Mesothelial cell of epicardium (in vitro differentiated cells): Measurements from ENCODE around the gene TSSK2. TPM values are rescaled to one million over a fixed set of nuclear protein-coding genes. Genes with fewer than 3 reads are reported as not detected.
A peak's percentile ranks its signal among the peaks of the same experiment; 100 is the strongest.

ENCODE experiments used
- DNase-seq, 2 experiments: peaks; one replicate each; pipeline ENCODE4 v3.0.0; 2021; ENCODE audit warnings: low spot score in 2 of 2; ENCODE audit not compliant: unreplicated experiment in 2 of 2
- H3K27ac Mint-ChIP-seq: 2 replicates; pipeline ENCODE4 v1.8.0; 2021; ENCODE audit warnings: mixed read lengths
- H3K27me3 Mint-ChIP-seq: 2 replicates; pipeline ENCODE4 v1.8.0; 2021; ENCODE audit warnings: low read depth, mixed read lengths
- H3K36me3 Mint-ChIP-seq: 2 replicates; pipeline ENCODE4 v1.8.0; 2021; ENCODE audit warnings: mixed read lengths
- H3K4me1 Mint-ChIP-seq: 2 replicates; pipeline ENCODE4 v1.8.0; 2021; ENCODE audit warnings: mixed read lengths
- H3K4me3 Mint-ChIP-seq: 2 replicates; pipeline ENCODE4 v1.8.0; 2021; ENCODE audit warnings: mild to moderate bottlenecking, moderate library complexity, mixed read lengths
- H3K9me3 Mint-ChIP-seq: 2 replicates; pipeline ENCODE4 v1.8.0; 2021; ENCODE audit warnings: mixed read lengths
- CTCF ChIP-seq: fragments of 200-600 bp; sonication (generic); IDR thresholded peaks from one replicate; pipeline ENCODE4 v1.5.0; 2021; ENCODE audit warnings: antibody characterized with exemption; ENCODE audit not compliant: unreplicated experiment
- total RNA-seq: library from RNA; stranded (reverse); gene quantifications from 3 replicates; pipeline ENCODE4 v1.2.1, GENCODE V29; 2021

Gene TSSK2
- total RNA-seq, 1 donor from 2014 or later, result not detected

GRCh38 chr22:19178657-19179496 is 47.8 kb downstream of the TSSK2 start, which contains the start of gene SLC25A1:
TSS of gene SLC25A1 (minus strand) at chr22:19178736. CDS start at chr22:19178673, 63 bp downstream.
- Mint-ChIP-seq H3K9me3 (no peaks in the 10 kb centered on the region), H3K27me3 (no peaks in the 10 kb centered on the region), H3K4me3 (peak within 1 kb of the TSS; percentile 75), H3K36me3 (no peaks in the 10 kb centered on the region), H3K27ac (peak within 1 kb of the TSS; percentile 88), H3K4me1 (peaks cover 10% of the 10 kb centered on the region)
- peak; percentile 83 to 88 for DNase-seq
- no peak for TF ChIP-seq CTCF

GRCh38 chr22:19179497-19180048 is 48.5 kb downstream of the TSSK2 start:
- peak in 1 of 2 experiments; percentile 70 for DNase-seq
- peak overlapping the region; percentile 73 for H3K4me3 Mint-ChIP-seq
- no peaks in the 10 kb centered on the region for H3K27me3 Mint-ChIP-seq

GRCh38 chr22:19180234-19180633 is 49.1 kb downstream of the TSSK2 start:
- no peaks in the 10 kb centered on the region for H3K36me3 Mint-ChIP-seq
- no peaks in the 10 kb centered on the region for H3K9me3 Mint-ChIP-seq
- TF ChIP-seq CTCF, result no peak
- no peak for DNase-seq
- no peak overlapping the region for H3K27ac Mint-ChIP-seq
- H3K4me3 Mint-ChIP-seq, result no peak overlapping the region
- no peaks in the 10 kb centered on the region for H3K27me3 Mint-ChIP-seq
- H3K4me1 Mint-ChIP-seq, result peaks cover 14% of the 10 kb centered on the region

More at GRCh38 chr22:19179497-19180048, 48.5 kb downstream of the TSSK2 start:
- no peaks in the 10 kb centered on the region for H3K9me3 Mint-ChIP-seq
- H3K4me1 Mint-ChIP-seq, result peaks cover 10% of the 10 kb centered on the region
- peak overlapping the region; percentile 88 for H3K27ac Mint-ChIP-seq
- no peaks in the 10 kb centered on the region for H3K36me3 Mint-ChIP-seq
- peak; percentile 43 for TF ChIP-seq CTCF

GRCh38 chr22:19180740-19181410 is 49.8 kb downstream of the TSSK2 start:
- H3K36me3 Mint-ChIP-seq, result no peaks in the 10 kb centered on the region
- no peaks in the 10 kb centered on the region for H3K27me3 Mint-ChIP-seq
- no peak for TF ChIP-seq CTCF
- DNase-seq, result no peak
- H3K27ac Mint-ChIP-seq, result peak overlapping the region; percentile 5
- H3K9me3 Mint-ChIP-seq, result no peaks in the 10 kb centered on the region
- H3K4me1 Mint-ChIP-seq, result peaks cover 14% of the 10 kb centered on the region
- H3K4me3 Mint-ChIP-seq, result no peak overlapping the region

- Mint-ChIP-seq H3K4me3 (no peak overlapping the region), H3K27ac (peak overlapping the region; percentile 61), H3K27me3 (no peaks in the 10 kb centered on the region), H3K9me3 (no peaks in the 10 kb centered on the region), H3K4me1 (peaks cover 10% of the 10 kb centered on the region), H3K36me3 (no peaks in the 10 kb centered on the region)
- DNase-seq, result no peak
- no peak for TF ChIP-seq CTCF
Measured at GRCh38 chr22:19181786-19182471, 50.8 kb downstream of the TSSK2 start.

Other genes starting within 250 kb of the TSSK2 start
- gene DGCR6, start 225.0 kb upstream of the TSSK2 start, total RNA-seq, result 4.1 to 6.0 TPM (median 4.8 TPM) in 3 replicates
- 1.7 to 2.5 TPM (median 2.1 TPM) in 3 replicates for gene PRODH, start 195.0 kb upstream of the TSSK2 start, total RNA-seq
- gene DGCR2, start 8.9 kb upstream of the TSSK2 start, total RNA-seq, result 77.3 to 78.9 TPM (median 78.3 TPM) in 3 replicates
- 17.3 to 18.5 TPM (median 18.1 TPM) in 3 replicates for gene ESS2, start 13.3 kb downstream of the TSSK2 start, total RNA-seq
- not detected in 3 replicates for gene GSC2, start 19.0 kb downstream of the TSSK2 start, total RNA-seq
- 73.6 to 76.3 TPM (median 74.0 TPM) in 3 replicates for gene SLC25A1, start 47.4 kb downstream of the TSSK2 start, total RNA-seq
- gene CLTCL1, start 160.4 kb downstream of the TSSK2 start, total RNA-seq, result 4.4 to 5.9 TPM (median 4.7 TPM) in 3 replicates